GM23248 (cell line): ENCODE data around the gene ZBTB12.
"Not testable (repeated sequence)": the region's sequence is repeated elsewhere in the genome, so short reads cannot be mapped to it uniquely, and the experiment has no call there.

Experiments used
- EZH2 ChIP-seq: fragments of 200-600 bp; sonication (generic); IDR thresholded peaks from 2 replicates; pipeline ENCODE4 v1.6.1; 2018; ENCODE audit warnings: antibody characterized with exemption, mild to moderate bottlenecking; ENCODE audit not compliant: insufficient read depth, poor library complexity, severe bottlenecking
- EZH2phosphoT487 ChIP-seq: fragments of 200-600 bp; sonication (generic); IDR thresholded peaks from 2 replicates; pipeline ENCODE4 v1.6.1; 2018; ENCODE audit warnings: antibody characterized with exemption, moderate library complexity, mild to moderate bottlenecking, low read depth; ENCODE audit not compliant: insufficient read depth

GRCh38 chr6:31864123-31864562 lies 37.7 kb downstream of the ZBTB12 start:
- TF ChIP-seq EZH2, EZH2phosphoT487: not testable (repeated sequence)
